ENCODE results near the gene TERT. TPM values are rescaled to one million over a fixed set of nuclear protein-coding genes. Genes with fewer than 3 reads are reported as not detected.

Gene TERT
- total and polyA plus RNA-seq, 2 of the 13 experiments (the other 11 are each of a cell fraction or from before 2014, with no cell fraction given): 4.3 to 5.9 TPM

DNA sequence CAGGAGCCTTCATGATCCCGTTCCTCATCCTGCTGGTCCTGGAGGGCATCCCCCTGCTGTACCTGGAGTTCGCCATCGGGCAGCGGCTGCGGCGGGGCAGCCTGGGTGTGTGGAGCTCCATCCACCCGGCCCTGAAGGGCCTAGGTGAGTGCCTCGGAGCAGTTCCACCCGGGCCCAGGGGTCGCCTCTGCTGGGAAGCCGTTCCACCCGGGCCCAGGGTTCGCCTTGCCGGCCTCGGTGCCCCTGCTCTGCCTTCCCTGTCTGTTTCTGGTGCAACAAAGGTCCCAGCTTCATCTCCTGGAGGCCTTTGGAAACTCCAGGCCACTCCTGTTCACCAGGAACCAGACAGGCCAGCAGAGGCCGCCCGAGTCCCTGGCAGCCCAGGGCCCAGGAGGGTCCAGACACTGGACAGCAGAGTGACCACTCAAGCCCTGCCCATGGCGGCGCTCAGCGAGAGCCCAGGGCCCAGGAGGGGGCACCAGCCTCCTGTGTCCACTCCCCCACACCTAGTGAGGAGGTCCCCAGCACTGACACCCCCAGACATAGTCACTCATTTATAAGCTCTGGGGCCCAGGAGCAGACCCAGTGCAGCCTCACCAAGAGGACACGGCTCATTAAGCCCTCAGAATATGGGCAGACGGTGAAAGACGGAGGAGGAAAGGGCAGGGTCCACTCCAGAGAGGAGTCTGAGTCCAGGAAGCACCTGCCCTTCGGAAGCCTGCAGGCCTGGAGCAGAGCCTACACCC lies 86.0 kb downstream of the TERT start (continued):
- TF ChIP-seq HNRNPLL (IDR thresholded peaks at IDR 0.05; ENCODE audit: low read depth, low read length, poor library complexity, severe bottlenecking) (peak; percentile 17), HNRNPL (IDR thresholded peaks at IDR 0.05; ENCODE audit: low read depth, low read length) (0 out of 2 replicates have a peak, but pooled peaks have one; percentile 22), TAF1 (CRISPR knock-in tag; IDR thresholded peaks at IDR 0.05) (no peak), SMC3 (IDR thresholded peaks at IDR 0.05; ENCODE audit: low read length) (peak; percentile 34; the same call in 1 of the 2 replicates), ATF7 (IDR thresholded peaks at IDR 0.05) (no peak), ATF7 (CRISPR knock-in tag; IDR thresholded peaks at IDR 0.05) (no peak), ZNF572 (CRISPR knock-in tag; IDR thresholded peaks at IDR 0.05) (no peak)
- TF ChIP-seq, protein P1, sequence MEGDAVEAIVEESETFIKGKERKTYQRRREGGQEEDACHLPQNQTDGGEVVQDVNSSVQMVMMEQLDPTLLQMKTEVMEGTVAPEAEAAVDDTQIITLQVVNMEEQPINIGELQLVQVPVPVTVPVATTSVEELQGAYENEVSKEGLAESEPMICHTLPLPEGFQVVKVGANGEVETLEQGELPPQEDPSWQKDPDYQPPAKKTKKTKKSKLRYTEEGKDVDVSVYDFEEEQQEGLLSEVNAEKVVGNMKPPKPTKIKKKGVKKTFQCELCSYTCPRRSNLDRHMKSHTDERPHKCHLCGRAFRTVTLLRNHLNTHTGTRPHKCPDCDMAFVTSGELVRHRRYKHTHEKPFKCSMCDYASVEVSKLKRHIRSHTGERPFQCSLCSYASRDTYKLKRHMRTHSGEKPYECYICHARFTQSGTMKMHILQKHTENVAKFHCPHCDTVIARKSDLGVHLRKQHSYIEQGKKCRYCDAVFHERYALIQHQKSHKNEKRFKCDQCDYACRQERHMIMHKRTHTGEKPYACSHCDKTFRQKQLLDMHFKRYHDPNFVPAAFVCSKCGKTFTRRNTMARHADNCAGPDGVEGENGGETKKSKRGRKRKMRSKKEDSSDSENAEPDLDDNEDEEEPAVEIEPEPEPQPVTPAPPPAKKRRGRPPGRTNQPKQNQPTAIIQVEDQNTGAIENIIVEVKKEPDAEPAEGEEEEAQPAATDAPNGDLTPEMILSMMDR (CRISPR knock-in tag; IDR thresholded peaks at IDR 0.05): peak; percentile 80
- TF ChIP-seq, protein P2, sequence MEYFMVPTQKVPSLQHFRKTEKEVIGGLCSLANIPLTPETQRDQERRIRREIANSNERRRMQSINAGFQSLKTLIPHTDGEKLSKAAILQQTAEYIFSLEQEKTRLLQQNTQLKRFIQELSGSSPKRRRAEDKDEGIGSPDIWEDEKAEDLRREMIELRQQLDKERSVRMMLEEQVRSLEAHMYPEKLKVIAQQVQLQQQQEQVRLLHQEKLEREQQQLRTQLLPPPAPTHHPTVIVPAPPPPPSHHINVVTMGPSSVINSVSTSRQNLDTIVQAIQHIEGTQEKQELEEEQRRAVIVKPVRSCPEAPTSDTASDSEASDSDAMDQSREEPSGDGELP (IDR thresholded peaks at IDR 0.05; ENCODE audit: borderline replicate concordance, low read depth): no peak
- TF ChIP-seq, protein P3, sequence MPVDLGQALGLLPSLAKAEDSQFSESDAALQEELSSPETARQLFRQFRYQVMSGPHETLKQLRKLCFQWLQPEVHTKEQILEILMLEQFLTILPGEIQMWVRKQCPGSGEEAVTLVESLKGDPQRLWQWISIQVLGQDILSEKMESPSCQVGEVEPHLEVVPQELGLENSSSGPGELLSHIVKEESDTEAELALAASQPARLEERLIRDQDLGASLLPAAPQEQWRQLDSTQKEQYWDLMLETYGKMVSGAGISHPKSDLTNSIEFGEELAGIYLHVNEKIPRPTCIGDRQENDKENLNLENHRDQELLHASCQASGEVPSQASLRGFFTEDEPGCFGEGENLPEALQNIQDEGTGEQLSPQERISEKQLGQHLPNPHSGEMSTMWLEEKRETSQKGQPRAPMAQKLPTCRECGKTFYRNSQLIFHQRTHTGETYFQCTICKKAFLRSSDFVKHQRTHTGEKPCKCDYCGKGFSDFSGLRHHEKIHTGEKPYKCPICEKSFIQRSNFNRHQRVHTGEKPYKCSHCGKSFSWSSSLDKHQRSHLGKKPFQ (CRISPR knock-in tag; IDR thresholded peaks at IDR 0.05; ENCODE audit: insufficient replicate concordance): no peak

Data from HepG2 (cell line).